Hepatocyte (in vitro differentiated cells): ENCODE measurements around the gene RASSF9.

Experiments used
- CTCF ChIP-seq: fragments of 200-600 bp; sonication (generic); IDR thresholded peaks from 2 replicates; pipeline ENCODE4 v1.5.1; 2016; ENCODE audit warnings: antibody characterized with exemption, mild to moderate bottlenecking; ENCODE audit not compliant: poor library complexity
- EZH2 ChIP-seq: fragments of 200-600 bp; sonication (generic); IDR thresholded peaks from 2 replicates; pipeline ENCODE4 v1.6.1; 2016; ENCODE audit warnings: antibody characterized with exemption, mild to moderate bottlenecking, borderline replicate concordance
- EZH2phosphoT487 ChIP-seq: fragments of 200-600 bp; sonication (generic); IDR thresholded peaks from one replicate; pipeline ENCODE4 v1.6.1; 2018; ENCODE audit warnings: antibody characterized with exemption, mild to moderate bottlenecking, low read depth, moderate library complexity; ENCODE audit not compliant: unreplicated experiment, severe bottlenecking

- TF ChIP-seq CTCF, result no peak
- TF ChIP-seq EZH2, result no peak
- no peak for TF ChIP-seq EZH2phosphoT487
Observed at GRCh38 chr12:85877459-85877858, 41.2 kb upstream of the RASSF9 start.
